GM23338 (cell line): Measurements from ENCODE around the gene TUFT1.

Source experiments
- CREB1 ChIP-seq: fragments of 250-450 bp; sonication (Bioruptor Pico); IDR thresholded peaks from 2 replicates; pipeline ENCODE4 v1.5.0; 2020; ENCODE audit warnings: low read depth, mild to moderate bottlenecking, moderate library complexity
- ETS1 ChIP-seq: IDR thresholded peaks from 2 replicates; pipeline ENCODE4 v1.6.1; 2016; ENCODE audit warnings: antibody characterized with exemption
- EZH2 ChIP-seq: fragments of 200-600 bp; sonication (generic); IDR thresholded peaks from one replicate; pipeline ENCODE4 v1.8.0; 2017; ENCODE audit warnings: antibody characterized with exemption, mild to moderate bottlenecking, low read depth; ENCODE audit not compliant: unreplicated experiment
- JUNB ChIP-seq: IDR thresholded peaks from one replicate; pipeline ENCODE4 v1.6.1; 2016; ENCODE audit warnings: antibody characterized with exemption; ENCODE audit not compliant: unreplicated experiment
- POLR2AphosphoS5 ChIP-seq: IDR thresholded peaks from 2 replicates; pipeline ENCODE4 v1.6.1; 2016; ENCODE audit warnings: antibody characterized with exemption, low read depth
- TF ChIP-seq, protein P1 (sequence below), 2 experiments: fragments of 200-600 bp in 1 of 2; sonication (generic) in 1 of 2; conservative IDR thresholded peaks; 2 replicates each; pipeline versions ENCODE4 v1.5.1 to v1.6.1; 2016 to 2017; ENCODE audit warnings: antibody characterized with exemption in 2 of 2, low read depth in 2 of 2, mild to moderate bottlenecking in 2 of 2, moderate library complexity in 1 of 2

- TF ChIP-seq POLR2AphosphoS5 (no peak), EZH2 (no peak), JUNB (no peak), ETS1 (no peak), CREB1 (CRISPR knock-in tag) (no peak)
- TF ChIP-seq, protein P1, sequence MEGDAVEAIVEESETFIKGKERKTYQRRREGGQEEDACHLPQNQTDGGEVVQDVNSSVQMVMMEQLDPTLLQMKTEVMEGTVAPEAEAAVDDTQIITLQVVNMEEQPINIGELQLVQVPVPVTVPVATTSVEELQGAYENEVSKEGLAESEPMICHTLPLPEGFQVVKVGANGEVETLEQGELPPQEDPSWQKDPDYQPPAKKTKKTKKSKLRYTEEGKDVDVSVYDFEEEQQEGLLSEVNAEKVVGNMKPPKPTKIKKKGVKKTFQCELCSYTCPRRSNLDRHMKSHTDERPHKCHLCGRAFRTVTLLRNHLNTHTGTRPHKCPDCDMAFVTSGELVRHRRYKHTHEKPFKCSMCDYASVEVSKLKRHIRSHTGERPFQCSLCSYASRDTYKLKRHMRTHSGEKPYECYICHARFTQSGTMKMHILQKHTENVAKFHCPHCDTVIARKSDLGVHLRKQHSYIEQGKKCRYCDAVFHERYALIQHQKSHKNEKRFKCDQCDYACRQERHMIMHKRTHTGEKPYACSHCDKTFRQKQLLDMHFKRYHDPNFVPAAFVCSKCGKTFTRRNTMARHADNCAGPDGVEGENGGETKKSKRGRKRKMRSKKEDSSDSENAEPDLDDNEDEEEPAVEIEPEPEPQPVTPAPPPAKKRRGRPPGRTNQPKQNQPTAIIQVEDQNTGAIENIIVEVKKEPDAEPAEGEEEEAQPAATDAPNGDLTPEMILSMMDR (conservative IDR thresholded peaks at IDR 0.05; ENCODE audit: low read depth in 2 of 2): no peak
Measured at GRCh38 chr1:151590961-151591360, 50.9 kb downstream of the TUFT1 start.
